Neuronal stem cell (in vitro differentiated cells): ENCODE measurements around the gene RTN4.

Source experiments
- DNase-seq: peaks from one replicate; pipeline ENCODE4 v3.0.0-alpha.2; 2013; ENCODE audit warnings: low spot score
- H2AFZ ChIP-seq: one replicate; pipeline ENCODE4 v1.6.1; 2013; ENCODE audit warnings: mild to moderate bottlenecking, low read length, inconsistent platforms
- H2AK5ac ChIP-seq: 2 replicates; pipeline ENCODE4 v1.6.1; 2013; ENCODE audit warnings: low read depth, mild to moderate bottlenecking, inconsistent platforms, low read length, moderate library complexity, mixed read lengths
- H2BK120ac ChIP-seq: 2 replicates; pipeline ENCODE4 v1.6.1; 2013; ENCODE audit warnings: low read depth, mild to moderate bottlenecking, inconsistent platforms, low read length, moderate library complexity, mixed read lengths
- H2BK12ac ChIP-seq: one replicate; pipeline ENCODE4 v1.6.1; 2013; ENCODE audit warnings: low read length, inconsistent platforms
- H2BK15ac ChIP-seq: 2 replicates; pipeline ENCODE4 v1.6.1; 2013; ENCODE audit warnings: mild to moderate bottlenecking, low read length, inconsistent platforms, mixed read lengths
- H2BK5ac ChIP-seq: one replicate; pipeline ENCODE4 v1.6.1; 2013; ENCODE audit warnings: inconsistent platforms, mild to moderate bottlenecking, low read length, moderate library complexity
- H3K14ac ChIP-seq: one replicate; pipeline ENCODE4 v1.6.1; 2013; ENCODE audit warnings: low read length, inconsistent platforms
- H3K18ac ChIP-seq: 2 replicates; pipeline ENCODE4 v1.6.1; 2013; ENCODE audit warnings: low read length, inconsistent platforms
- H3K23ac ChIP-seq: 2 replicates; pipeline ENCODE4 v1.6.1; 2013; ENCODE audit warnings: low read depth, mild to moderate bottlenecking, mixed read lengths, low read length, inconsistent platforms; ENCODE audit not compliant: poor library complexity
- H3K27ac ChIP-seq: replicated peaks from 3 replicates; pipeline ENCODE4 v1.5.1; 2013; ENCODE audit warnings: low read length, inconsistent platforms
- H3K27me3 ChIP-seq, 3 experiments: 2 replicates each; pipeline ENCODE4 v1.6.1; 2013; ENCODE audit warnings: low read length in 3 of 3, mild to moderate bottlenecking in 2 of 3, inconsistent platforms in 1 of 3, low read depth in 1 of 3, mixed read lengths in 1 of 3, moderate library complexity in 1 of 3; ENCODE audit not compliant: control insufficient read depth in 3 of 3, insufficient read depth in 3 of 3
- H3K36me3 ChIP-seq, 2 donors: replicated peaks in 1 of 2; 2 replicates each; pipeline ENCODE4 v1.6.1; 2013; ENCODE audit warnings: low read length in 2 of 2; ENCODE audit not compliant: control insufficient read depth in 2 of 2, insufficient read depth in 2 of 2
- H3K4ac ChIP-seq: 2 replicates; pipeline ENCODE4 v1.6.1; 2013; ENCODE audit warnings: inconsistent platforms, mild to moderate bottlenecking, low read length, moderate library complexity
- H3K4me1 ChIP-seq, 2 donors: 1 replicate in 1 of 2; 2 replicates in 1 of 2; pipeline ENCODE4 v1.6.1; 2013; ENCODE audit warnings: low read length in 2 of 2, low read depth in 1 of 2; ENCODE audit not compliant: control insufficient read depth in 2 of 2, insufficient read depth in 1 of 2
- H3K4me2 ChIP-seq: one replicate; pipeline ENCODE4 v1.6.1; 2013; ENCODE audit warnings: mild to moderate bottlenecking, low read length, inconsistent platforms; ENCODE audit not compliant: insufficient read depth, poor library complexity, severe bottlenecking
- H3K4me3 ChIP-seq, 2 donors: 2 replicates each; pipeline ENCODE4 v1.5.1; 2013; ENCODE audit warnings: low read length in 2 of 2, mild to moderate bottlenecking in 2 of 2, inconsistent platforms in 1 of 2, moderate library complexity in 1 of 2
- H3K79me1 ChIP-seq: one replicate; pipeline ENCODE4 v1.6.1; 2013; ENCODE audit warnings: low read depth, mild to moderate bottlenecking, inconsistent platforms, low read length, moderate library complexity
- H3K9ac ChIP-seq: one replicate; pipeline ENCODE4 v1.6.1; 2013; ENCODE audit warnings: mild to moderate bottlenecking, low read depth, low read length, inconsistent platforms; ENCODE audit not compliant: poor library complexity
- H3K9me3 ChIP-seq, 2 donors: replicated peaks in 1 of 2; 2 replicates each; pipeline versions ENCODE3 to v1.6.1; 2013; ENCODE audit warnings: low read length in 2 of 2, mild to moderate bottlenecking in 2 of 2, inconsistent platforms in 1 of 2, low read depth in 1 of 2, mixed read lengths in 1 of 2, moderate library complexity in 1 of 2; ENCODE audit not compliant: control insufficient read depth in 2 of 2, insufficient read depth in 1 of 2
- H4K8ac ChIP-seq: one replicate; pipeline ENCODE4 v1.6.1; 2013; ENCODE audit warnings: low read depth, mild to moderate bottlenecking, inconsistent platforms, low read length, moderate library complexity
- H4K91ac ChIP-seq: one replicate; pipeline ENCODE4 v1.6.1; 2013; ENCODE audit warnings: low read length, low read depth, mild to moderate bottlenecking, inconsistent platforms; ENCODE audit not compliant: poor library complexity
- WGBS, 2 donors: extraction: QIAGEN DNeasy Blood & Tissue Kit; methylation state at CpG; one replicate each; pipeline ENCODE4 v1.1.7; 2013; ENCODE audit warnings: missing lambda C conversion rate in 2 of 2, mixed read lengths in 1 of 2; ENCODE audit not compliant: insufficient read length in 2 of 2, insufficient replicate concordance in 1 of 2; ENCODE audit errors: extremely low coverage in 2 of 2; 5-methylcytosine and 5-hydroxymethylcytosine counted together

The RTN4 gene

DNA sequence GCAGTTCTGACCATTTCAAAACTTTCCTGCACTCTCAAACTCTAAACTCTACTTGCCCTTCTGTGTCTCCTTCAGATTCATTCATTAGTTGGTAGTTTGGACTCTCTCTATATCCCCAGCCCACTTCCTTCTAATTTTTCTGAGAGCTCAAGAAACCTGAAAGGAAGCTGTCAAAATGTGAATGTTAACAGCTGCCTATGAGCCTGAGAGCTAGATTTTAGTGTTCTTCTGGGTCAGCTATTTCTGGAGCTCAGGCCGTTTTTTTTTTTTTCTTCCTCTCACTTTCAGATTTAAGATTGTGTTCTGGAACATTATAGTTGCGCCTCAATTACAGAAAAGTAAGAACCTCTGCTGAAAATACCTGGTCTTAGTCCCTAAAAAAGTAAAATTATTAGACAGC lies 73.1 kb downstream of the RTN4 start:
- no peak overlapping the region for H3K23ac ChIP-seq
- peaks cover 2 to 96% of the 10 kb centered on the region in 2 donors for H3K36me3 ChIP-seq
- no peak overlapping the region for H2BK15ac ChIP-seq
- no peak overlapping the region for H3K4me2 ChIP-seq
- no peak overlapping the region for H3K18ac ChIP-seq
- H2BK120ac ChIP-seq = no peak overlapping the region
- no peak overlapping the region for H4K8ac ChIP-seq
- H3K27me3 ChIP-seq = no peaks in the 10 kb centered on the region
- DNase-seq = no peak
- no peak overlapping the region for H3K4ac ChIP-seq
- WGBS, 2 donors = no CpG with 5 or more reads among the region's 2 CpGs
- H3K27ac ChIP-seq = no peak overlapping the region
- no peak overlapping the region for H3K14ac ChIP-seq
- no peak overlapping the region for H2AFZ ChIP-seq
- no peaks in the 10 kb centered on the region for H3K79me1 ChIP-seq
- no peak overlapping the region for H2BK12ac ChIP-seq
- no peak overlapping the region for H2BK5ac ChIP-seq
- no peak overlapping the region for H3K9ac ChIP-seq
- H2AK5ac ChIP-seq = no peak overlapping the region
- no peak overlapping the region for H4K91ac ChIP-seq
- H3K4me3 ChIP-seq = no peak overlapping the region
- no peaks in the 10 kb centered on the region for H3K4me1 ChIP-seq
- H3K9me3 ChIP-seq = no peaks in the 10 kb centered on the region

- H4K8ac ChIP-seq = no peak overlapping the region
- no peak overlapping the region for H2BK120ac ChIP-seq
- H3K27ac ChIP-seq = no peak overlapping the region
- H3K4me2 ChIP-seq = no peak overlapping the region
- no peaks in the 10 kb centered on the region for H3K4me1 ChIP-seq
- H3K23ac ChIP-seq = no peak overlapping the region
- peaks cover 4 to 98% of the 10 kb centered on the region in 2 donors for H3K36me3 ChIP-seq
- H2BK5ac ChIP-seq = no peak overlapping the region
- no peak for DNase-seq
- H3K4ac ChIP-seq = no peak overlapping the region
- no peak overlapping the region for H3K4me3 ChIP-seq
- no peak overlapping the region for H2BK15ac ChIP-seq
- no CpG with 5 or more reads among the region's 4 CpGs for WGBS, 2 donors
- no peak overlapping the region for H3K9ac ChIP-seq
- no peak overlapping the region for H2AFZ ChIP-seq
- H3K14ac ChIP-seq = no peak overlapping the region
- no peaks in the 10 kb centered on the region for H3K27me3 ChIP-seq
- H3K18ac ChIP-seq = no peak overlapping the region
- H2AK5ac ChIP-seq = no peak overlapping the region
- no peaks in the 10 kb centered on the region for H3K9me3 ChIP-seq
- no peak overlapping the region for H2BK12ac ChIP-seq
- no peak overlapping the region for H4K91ac ChIP-seq
- no peaks in the 10 kb centered on the region for H3K79me1 ChIP-seq
Measured at GRCh38 chr2:54975598-54976492, 74.4 kb downstream of the RTN4 start.

DNA sequence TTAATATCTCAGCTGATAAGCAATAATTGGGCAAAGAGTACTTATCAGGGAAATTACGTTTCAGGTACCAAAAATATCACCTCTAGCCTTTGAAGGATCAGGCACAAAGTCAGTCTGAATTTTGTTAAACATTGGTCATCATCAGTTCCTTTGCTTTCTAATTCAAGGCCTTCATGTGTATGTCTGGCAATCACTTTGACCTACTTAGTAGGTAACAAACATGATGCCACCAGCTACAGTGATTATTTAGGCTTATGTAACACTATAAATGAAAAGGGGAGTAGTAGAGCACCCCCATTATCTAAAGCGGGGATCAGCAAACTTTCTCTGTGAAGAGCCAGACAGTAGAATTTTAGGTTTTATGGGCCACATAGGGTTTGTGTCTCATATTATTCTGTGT lies 75.1 kb downstream of the RTN4 start:
- peaks cover 3 to 98% of the 10 kb centered on the region in 2 donors for H3K36me3 ChIP-seq
- no peaks in the 10 kb centered on the region for H3K9me3 ChIP-seq
- H3K23ac ChIP-seq = no peak overlapping the region

DNA sequence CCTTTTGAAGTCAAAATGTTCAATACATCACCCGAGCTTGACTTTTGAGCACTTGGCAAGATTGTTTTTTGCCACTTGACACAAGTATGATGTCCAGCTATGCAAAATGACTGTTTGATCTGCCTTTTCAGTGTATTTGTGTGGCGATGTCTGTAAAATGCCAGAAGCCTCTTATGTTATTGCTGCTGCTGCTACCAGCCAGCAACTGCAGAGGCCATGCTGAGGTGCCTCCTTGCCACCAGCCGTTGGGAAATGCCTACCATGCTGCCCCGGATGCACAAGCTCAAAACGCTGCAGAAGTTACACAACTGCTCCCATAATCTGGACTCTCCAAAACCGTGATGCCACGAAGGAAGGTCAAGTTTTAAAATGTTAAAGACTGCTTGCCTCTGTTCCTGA lies 80.3 kb downstream of the RTN4 start:
- no peak overlapping the region for H2BK12ac ChIP-seq
- no peak overlapping the region for H2AFZ ChIP-seq
- no peak overlapping the region for H3K27ac ChIP-seq
- H2BK120ac ChIP-seq = no peak overlapping the region
- no peak overlapping the region for H3K4me2 ChIP-seq
- H2BK15ac ChIP-seq = no peak overlapping the region
- H3K27me3 ChIP-seq = no peaks in the 10 kb centered on the region
- no peak overlapping the region for H2BK5ac ChIP-seq
- no peak overlapping the region for H3K23ac ChIP-seq
- no peak overlapping the region for H3K4me3 ChIP-seq
- H3K9me3 ChIP-seq = no peaks in the 10 kb centered on the region
- no peak overlapping the region for H4K91ac ChIP-seq
- peaks cover 5 to 12% of the 10 kb centered on the region in 2 donors for H3K4me1 ChIP-seq
- no peak overlapping the region for H3K18ac ChIP-seq
- no peaks in the 10 kb centered on the region for H3K79me1 ChIP-seq
- no peak overlapping the region for H3K14ac ChIP-seq
- no peak overlapping the region for H3K9ac ChIP-seq
- no peak overlapping the region for H3K4ac ChIP-seq
- no CpG with 5 or more reads among the region's 7 CpGs for WGBS, 2 donors
- peaks cover 5 to 65% of the 10 kb centered on the region in 2 donors for H3K36me3 ChIP-seq
- no peak overlapping the region for H4K8ac ChIP-seq
- DNase-seq = no peak
- no peak overlapping the region for H2AK5ac ChIP-seq

More for the DNA sequence above, 75.1 kb downstream of the RTN4 start:
- Histone ChIP-seq H3K4me3 (no peak overlapping the region), H3K79me1 (no peaks in the 10 kb centered on the region), H2BK5ac (no peak overlapping the region), H2BK15ac (no peak overlapping the region), H3K4ac (no peak overlapping the region), H3K9ac (no peak overlapping the region), H2AK5ac (no peak overlapping the region), H4K91ac (no peak overlapping the region), H2BK120ac (no peak overlapping the region), H3K27ac (no peak overlapping the region), H2AFZ (no peak overlapping the region), H3K4me1 (no peaks in the 10 kb centered on the region), H2BK12ac (no peak overlapping the region), H3K27me3 (no peaks in the 10 kb centered on the region), H3K4me2 (no peak overlapping the region), H3K14ac (no peak overlapping the region), H4K8ac (no peak overlapping the region), H3K18ac (no peak overlapping the region)
- WGBS, 2 donors = no CpG with 5 or more reads among the region's 2 CpGs
- no peak for DNase-seq
